HG03135 (cell line): ENCODE data around the gene MPZL3.
A peak's percentile ranks its signal among the peaks of the same experiment; 100 is the strongest.

Experiments used
- ATAC-seq: cut with Tn5 transposase; IDR thresholded peaks from one replicate; pipeline ENCODE4 v1.9.1; 2021; ENCODE audit warnings: mild to moderate bottlenecking, moderate library complexity; ENCODE audit not compliant: unreplicated experiment

MPZL3 gene

DNA sequence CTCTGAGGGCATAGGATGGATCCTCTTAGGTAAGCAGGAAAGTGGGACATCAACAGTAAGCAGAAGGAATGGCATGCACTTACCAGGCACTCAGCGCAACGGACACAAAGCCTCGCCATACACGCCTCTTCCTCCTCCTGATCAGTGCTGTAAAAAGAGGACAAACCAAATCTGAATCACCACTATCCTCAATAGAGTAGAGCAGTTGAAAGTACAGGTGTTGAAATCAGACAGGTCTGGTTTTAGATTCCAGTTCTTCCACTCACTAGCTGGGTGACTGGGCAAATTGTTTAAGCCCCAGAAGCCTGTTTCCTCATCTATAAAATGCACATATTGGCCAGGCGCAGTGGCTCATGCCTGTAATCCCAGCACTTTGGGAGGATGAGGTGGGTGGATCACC is 18.8 kb downstream of the MPZL3 start:
- ATAC-seq: no peak

DNA sequence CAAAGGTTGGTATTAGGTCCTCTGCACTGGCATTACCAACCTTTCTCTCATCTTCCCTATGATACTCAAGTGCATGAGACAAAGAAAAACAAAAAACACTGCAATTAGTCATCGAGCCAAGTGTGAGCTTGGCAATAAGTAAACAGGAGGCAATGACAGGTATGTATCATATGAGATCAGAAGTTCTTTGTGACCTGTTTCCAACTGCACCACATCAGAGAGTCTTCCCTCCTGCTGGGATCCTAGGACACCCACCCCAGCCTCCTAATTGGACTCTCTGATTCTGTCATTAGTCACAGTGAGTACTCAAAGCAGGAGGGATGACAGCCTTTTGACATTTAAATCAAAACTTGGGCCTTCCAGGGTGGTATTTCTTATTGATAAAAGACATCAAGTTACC is 19.5 kb downstream of the MPZL3 start:
- no peak for ATAC-seq

DNA sequence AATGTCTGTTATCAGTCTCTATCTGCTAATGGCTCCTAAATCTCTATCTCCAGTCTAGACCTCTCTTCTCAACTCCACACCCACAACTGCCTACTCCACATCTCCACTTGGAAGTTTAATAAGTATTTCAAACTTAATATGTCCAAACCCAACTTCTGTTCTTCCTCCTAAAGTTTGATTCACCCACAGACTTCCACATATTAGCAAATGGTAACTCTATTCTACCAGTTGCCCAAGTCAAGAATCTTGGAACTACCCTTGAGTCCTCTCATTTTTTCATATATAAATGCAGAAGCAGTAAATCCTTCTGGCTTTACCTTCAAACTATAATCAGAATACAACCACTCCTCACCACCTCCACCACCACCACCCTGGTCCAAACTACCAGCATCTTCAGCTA is 20.7 kb downstream of the MPZL3 start:
- ATAC-seq: no peak

DNA sequence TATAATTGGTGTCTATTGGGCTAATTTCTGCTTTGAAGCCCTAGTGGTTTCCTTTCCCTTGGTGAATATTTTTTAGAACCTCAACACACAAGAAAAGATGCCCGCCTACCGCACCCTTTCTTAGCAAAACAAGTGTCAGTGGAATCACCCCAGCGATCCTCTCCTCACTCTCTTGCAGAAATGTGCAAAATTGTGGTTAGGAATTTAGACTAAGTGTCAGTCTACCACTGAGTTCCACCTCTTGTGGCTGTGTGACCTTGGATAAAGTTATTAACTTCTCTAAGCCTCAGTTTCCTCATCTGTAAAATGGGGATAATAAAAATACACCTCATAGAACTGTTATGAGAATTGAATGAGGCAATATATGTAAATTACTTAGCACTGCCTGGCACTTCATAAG is 22.1 kb downstream of the MPZL3 start:
- no peak for ATAC-seq

DNA sequence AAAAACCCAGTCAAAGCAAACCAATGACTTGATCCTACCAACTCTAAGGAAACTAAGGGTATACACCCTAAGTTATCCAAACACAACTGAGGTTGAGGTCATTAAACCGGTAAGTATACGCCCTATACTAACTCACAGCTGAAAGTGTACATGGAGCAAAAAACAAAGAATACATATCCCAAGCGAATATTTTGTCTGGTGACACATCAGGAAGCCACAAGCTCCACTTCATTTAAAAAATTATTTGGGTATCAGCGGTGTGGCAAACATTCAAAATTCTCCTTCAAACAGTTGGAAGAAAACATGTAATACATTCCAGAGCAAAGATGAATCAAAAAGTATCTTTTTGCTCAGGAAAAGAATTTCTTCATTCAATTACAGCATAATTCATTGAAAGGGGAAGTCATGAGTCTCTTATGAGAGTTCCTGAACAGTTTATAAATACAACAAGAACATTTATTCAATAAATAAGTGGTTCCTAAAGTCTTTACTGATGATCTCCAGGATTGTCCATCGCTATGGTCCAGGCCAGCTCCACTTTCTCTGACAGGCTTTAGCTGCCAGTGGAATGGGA is 22.8 kb downstream of the MPZL3 start:
- ATAC-seq: no peak

DNA sequence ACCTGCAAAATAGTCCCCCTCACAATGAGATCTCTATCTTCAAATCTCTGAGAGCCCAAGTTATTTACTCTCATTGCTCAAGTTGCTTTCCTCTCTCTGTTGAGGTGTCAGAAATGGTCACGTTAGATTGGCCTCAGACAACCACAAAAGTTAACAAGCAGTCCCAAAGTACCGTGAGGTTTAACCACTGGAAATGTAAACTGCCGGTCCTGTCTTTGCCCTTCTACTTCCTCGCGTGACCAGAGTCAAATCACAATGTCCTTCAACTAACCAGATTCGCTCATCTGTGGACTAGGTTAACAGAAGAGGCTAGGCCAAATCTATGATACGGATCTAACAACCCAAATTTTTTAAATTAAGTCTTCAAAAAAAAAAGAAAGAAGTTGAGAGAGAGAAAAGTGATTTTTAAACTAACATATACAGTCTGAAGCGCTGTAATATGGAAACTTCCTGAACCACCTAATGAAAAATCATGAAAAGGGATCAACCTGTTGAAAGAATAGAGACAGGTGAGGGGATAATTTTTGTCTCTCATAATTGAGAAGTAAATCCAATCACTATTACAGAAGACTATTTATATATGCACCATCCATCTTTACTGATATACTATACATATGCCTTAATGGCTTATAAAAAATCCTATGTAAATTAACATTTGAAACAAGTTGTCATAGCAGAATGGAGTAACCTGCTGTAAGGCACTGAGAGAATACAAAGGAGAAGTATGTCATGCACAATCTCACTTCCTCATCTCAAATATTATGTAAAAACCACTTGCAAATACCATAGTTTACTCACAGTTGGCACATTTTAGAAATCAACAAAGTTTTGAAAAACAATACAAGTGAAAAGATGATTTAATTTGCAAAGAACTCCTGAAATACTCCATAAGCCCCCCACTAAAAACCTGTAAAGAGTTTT is 24.0 kb downstream of the MPZL3 start:
- peak; percentile 46 for ATAC-seq

DNA sequence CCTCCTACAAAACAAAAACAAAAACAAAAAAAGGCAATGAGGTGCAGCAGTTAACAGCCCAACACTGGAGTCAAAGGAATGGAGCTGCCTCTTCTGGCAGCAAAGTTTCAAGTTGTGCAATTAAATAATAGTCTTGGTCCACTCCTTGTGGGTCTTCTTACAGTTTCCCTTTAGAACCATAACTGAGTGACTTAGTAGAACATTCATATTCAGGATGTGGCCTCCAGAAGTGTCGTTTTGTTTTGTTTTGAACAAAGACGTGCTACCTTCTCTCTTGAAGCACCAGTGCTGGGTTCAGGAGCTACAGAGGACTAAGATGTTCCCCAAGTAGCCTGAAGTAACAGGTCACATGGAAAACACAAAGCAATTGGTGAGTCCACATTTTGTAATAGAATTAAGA is 25.4 kb downstream of the MPZL3 start:
- no peak for ATAC-seq

DNA sequence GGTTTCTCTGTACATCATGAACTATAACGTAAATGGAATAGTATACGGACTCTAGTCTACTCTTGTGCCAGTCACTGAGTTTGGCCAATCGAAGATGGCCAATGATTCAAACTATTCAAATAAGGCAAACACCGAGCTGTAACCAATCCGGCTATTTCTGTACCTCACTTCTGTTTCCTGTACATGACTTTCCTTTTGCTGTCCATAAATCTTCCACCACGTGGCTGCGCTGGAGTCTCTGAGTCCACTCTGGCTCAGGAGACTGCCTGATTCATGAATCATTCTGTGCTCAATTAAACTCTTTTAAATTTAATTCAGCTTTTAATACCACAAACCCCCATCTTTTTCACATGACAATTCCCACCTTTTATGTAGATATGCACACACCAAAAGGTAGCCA is 25.9 kb downstream of the MPZL3 start:
- ATAC-seq: no peak

DNA sequence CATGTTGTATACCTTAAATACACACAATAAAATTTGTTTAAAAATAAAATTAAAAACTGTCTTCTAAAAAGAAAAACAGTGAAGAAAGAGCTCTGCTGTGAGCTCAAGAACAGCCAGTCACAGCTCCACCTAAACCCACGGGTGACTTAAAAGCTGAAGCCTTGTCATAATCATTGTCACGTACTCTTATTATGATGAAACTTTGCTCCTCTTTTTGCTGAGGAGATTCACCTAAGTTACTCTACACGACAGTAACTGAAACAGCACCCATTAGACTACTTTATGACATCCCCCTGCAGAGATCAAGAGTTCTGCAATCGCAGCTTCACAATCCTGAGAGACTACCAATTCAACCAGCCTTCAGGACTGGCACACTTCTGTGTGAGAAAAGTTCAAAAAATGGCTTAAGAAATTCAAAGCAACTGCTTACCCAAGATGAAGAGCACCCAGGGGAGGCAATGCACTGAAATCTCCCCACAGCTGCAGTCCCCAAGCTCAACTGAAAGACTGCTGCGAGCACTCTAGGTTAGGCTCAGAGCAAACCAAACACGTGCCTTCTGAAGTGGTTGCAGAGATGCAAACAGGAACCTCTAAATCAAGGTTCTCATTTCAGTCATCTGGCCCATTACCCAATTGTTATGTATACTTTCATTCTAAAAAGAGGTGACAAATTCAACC is 27.5 kb downstream of the MPZL3 start, which contains the start of gene JAML:
Gene JAML, minus strand, starts transcription at position 501 of the 678 bp plus-strand sequence. CDS start 10,145 bp downstream, outside the sequence.
- peak; percentile 41 for ATAC-seq

DNA sequence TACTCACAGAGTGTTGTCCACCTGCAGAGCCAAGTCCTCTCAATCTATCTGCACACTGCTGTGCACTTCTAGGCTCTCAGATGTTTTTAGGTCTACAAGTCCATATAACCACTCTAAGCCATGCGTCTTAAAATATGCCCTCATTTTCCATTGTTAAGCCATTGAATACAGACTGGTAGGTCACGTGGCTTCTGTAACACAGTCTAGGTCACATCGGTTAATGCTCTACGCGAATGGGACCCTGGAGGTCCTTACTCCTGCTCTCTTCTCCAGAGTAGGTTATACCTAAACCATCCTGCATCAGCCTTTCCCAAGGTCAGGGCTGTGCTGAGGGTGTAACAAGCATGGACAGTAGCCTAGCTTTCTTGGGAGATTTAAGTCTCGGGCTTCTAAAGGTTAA is 28.2 kb downstream of the MPZL3 start:
- ATAC-seq: no peak

DNA sequence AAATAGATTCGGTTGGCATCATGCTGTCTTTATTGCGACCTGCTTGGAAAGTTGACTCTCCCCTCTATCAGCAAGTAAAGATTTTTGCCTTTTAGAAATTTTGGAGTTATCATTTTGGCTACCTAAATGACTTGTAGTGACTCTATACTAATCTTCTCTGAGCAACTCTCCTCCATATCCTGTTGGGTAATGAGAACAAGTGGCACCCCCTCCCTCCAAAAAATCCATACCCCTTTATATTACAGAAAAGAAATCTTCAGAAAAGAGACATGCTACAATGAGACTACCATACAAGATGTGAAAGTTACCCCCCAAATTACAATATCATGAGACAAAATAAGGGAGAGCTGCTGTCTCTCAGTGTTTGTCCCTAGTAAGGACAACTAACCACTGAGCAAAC is 28.6 kb downstream of the MPZL3 start:
- ATAC-seq: no peak

DNA sequence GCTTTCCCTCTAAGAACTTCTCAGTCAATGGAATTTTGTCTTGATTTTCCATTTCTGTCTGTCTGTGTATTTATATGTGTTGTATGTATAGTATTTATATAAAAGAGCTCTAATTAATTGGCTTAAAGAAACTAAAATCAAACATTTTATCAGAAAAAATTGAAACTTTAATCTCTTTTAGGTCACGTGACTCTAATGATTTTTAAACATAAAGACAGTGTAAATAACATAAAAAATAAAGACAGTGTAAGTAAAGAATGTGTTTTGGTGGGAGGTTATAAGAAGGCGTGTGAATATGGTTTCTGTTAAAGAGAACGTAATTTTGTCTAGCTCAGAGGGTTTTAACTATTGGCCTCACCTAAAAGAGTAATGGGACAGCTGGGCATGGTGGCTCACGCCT is 29.7 kb downstream of the MPZL3 start:
- no peak for ATAC-seq

DNA sequence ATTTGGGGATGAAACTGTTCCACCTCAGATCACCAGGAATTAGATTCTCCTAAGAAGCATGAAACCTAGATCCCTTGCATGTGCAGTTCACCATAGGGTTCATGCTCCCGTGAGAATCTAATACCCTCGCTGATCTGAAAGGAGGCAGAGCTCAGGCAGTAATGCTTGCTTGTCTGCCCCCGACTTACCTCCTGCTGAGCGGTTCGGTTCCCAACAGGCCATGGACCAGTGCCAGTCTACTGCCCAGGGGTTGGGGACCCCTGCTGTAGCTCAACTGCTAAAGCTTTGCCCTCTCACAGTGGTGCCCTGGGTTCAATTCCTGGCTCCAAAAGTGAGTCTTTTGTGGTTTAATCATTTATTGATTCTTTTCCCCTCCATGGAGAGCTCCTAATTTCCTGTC is 30.7 kb downstream of the MPZL3 start:
- ATAC-seq: no peak

DNA sequence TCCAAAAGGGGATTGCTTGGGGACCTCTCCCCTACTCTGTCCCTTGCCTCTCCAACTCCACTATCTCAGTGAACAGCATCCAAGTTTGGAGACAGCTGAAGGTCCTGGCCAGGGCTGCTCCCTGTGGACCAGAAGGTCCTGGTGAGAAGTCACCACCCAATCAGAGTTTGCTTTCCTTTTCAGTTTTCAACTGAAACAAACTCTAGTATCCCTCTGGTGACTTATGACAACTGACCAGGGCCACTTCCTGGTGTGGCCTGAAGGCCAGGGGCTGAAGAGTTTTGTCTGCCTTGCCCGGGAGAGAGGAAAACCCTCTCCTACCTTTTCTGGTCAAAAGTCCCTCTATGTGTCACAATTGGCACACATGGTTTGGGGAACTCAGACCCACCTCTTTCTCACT is 32.4 kb downstream of the MPZL3 start:
- no peak for ATAC-seq

DNA sequence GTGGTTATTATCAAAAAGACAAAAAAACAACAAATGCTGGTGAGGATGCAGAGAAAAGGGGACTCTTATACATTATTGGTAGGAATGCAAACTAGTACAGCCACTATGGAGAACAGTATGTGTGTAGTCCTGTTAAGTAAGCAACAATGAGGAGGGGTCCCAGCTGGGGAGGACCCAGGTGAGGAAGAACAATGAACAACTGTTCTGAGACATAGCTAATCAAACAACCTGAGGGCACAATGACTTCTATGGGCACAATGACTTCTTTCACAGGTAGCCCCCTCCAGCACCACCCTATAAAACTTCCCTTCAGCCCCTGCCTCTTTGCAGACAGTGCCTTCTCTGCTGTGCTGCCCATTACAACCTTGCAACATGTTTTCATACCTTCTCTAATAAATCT is 32.9 kb downstream of the MPZL3 start:
- ATAC-seq: no peak

DNA sequence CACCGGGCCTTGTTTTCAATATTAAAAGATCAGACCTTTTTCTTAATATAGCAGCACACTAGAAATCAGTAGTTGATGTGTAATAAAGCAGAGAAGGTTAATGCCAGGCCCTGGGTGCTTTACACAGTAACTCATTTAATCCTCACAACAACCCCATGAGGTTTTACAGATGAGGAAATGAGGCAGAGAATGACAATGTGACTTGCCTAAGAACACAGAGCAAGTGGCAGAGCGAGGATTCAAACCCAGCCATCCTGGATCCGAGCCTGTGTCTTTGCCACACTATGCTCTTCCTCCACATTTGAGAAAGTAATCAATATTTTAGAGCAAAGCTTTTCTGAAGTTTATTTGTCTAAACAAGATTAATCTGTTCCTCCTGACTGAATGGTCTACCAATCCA is 34.6 kb downstream of the MPZL3 start:
- ATAC-seq: no peak

DNA sequence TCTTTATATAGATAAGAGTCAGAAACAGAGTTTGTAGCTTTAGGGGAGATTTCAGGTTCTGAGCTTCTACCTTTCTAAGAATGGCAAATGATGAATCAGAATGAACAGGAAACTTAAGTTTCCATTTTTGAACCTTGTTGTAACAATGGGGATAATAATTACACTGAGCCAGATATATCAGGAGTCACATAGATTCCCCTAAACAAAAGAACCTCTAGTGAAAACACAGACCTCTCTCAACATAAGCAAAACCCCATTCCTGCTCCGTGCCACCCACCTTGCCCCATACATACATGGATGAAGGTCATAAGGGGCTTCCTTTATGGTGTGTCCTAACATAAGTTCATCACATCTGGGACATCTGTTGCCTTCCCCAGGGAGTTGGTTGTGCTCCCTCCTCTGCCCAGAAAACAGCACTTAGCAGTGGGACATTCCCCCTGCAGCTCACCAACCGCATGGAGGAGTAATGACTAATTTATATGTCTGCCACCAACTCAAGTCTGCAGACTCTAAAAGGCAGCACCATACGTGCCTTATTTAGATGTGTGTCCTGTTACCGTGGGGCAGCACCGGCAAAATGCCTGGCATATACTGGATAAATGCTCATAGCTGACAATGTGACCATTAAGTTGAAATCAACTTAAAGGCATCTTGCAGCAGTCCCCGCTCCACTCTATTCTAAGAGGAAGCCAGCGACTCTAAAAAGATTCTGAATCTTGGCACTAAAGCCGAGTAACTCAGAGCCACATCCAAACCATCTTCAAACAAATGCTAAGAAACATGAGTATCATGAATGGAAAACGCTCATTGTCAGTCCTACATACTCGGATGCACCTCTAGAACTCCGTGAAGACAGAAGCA is 35.3 kb downstream of the MPZL3 start:
- no peak for ATAC-seq

DNA sequence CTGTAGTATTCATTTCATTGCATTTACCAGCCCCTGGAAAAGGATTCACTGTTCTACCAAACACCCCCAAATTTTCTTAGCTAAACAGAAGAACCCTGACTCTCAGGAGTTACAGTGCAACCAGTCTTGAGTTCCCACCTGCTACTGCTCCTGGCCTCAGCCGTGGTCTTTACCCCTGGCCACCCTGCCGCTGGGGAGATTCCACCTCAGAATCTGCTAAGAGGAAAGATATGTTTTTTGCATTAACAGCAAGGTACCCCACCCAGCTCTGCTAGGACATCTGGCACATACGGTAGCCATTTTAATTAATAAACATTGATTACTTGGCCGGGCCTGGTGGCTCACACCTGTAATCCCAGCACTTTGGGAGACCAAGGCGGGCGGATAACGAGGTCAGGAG is 36.4 kb downstream of the MPZL3 start:
- no peak for ATAC-seq

DNA sequence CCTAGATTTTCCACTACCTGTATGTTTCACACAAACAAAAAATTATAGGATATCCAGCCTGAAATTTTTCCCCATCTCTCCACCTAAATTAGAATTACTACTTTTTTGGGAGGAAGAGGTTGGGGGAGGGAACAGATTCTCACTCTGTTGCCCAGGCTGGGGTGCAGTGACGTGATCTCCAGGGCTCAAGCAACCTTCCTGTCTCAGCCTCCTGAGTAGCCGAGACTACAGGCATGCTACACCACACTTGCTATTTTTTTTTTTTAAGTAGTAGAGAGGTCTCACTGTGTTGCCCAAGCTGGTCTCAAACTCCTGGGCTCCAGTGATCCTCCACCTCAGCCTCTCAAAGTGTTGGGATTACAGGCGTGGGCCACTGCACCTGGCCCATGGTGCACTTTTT is 36.9 kb downstream of the MPZL3 start:
- no peak for ATAC-seq

DNA sequence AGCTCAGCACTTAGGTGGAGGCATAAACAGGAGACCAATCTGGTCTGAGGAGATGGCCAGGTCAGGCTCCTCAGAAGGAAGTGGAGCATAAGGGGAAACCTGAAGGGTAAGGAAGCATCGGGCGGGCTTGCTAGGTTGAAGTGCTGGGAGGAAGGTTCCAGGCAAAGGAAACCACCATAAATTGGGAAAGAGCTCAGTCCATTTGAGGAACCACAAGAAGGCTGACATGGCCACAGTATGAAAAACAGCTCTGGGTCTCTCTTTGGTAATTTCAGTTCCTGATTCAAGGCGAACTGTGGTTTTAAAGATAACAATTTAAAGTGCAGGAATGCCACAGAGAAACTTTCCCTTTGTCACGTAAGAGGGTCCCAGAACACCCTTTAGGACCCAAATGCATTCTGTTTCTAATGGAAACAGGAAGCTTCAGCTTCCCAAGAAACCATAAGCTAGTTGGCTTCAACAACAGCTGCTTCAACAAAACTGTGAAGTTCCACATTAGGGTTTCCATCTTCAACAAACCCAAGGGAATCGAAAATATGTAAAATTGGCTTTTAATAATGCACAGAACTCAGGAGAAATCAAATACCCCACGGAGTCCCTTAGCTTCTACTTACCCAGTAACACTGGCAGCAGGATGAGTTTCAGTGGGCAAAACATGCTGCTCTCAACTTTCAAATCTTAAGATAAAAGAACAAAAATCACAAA is 37.8 kb downstream of the MPZL3 start:
- ATAC-seq: no peak
